Loucy (cell line): ENCODE measurements around the gene SLC16A4.

ENCODE experiments used
- CTCF ChIP-seq: fragments of 200-600 bp; sonication (generic); conservative IDR thresholded peaks from 2 replicates; pipeline ENCODE4 v1.5.1; 2014; ENCODE audit warnings: mild to moderate bottlenecking, antibody characterized with exemption, low read length
- EZH2phosphoT487 ChIP-seq: fragments of 200-600 bp; IDR thresholded peaks from 2 replicates; pipeline ENCODE4 v1.6.1; 2018; ENCODE audit warnings: antibody characterized with exemption, mild to moderate bottlenecking, moderate library complexity, borderline replicate concordance

GRCh38 chr1:110385369-110385768, 5.5 kb downstream of the SLC16A4 start:
- TF ChIP-seq CTCF (no peak), EZH2phosphoT487 (no peak)
